H1 (cell line): ENCODE results near the gene ZC3H18. TPM values are rescaled to one million over a fixed set of nuclear protein-coding genes. Genes with fewer than 3 reads are reported as not detected.

ENCODE experiments used
- CTCF ChIA-PET: fragments of 300-600 bp; sonication (Branson Sonifier 250); formaldehyde crosslinking; loops from one replicate; lab custom pipeline; 2021; ENCODE audit not compliant: partially characterized antibody; lab: Charles Lee
- POLR2A ChIA-PET: fragments of 300-600 bp; sonication (Branson Sonifier 250); formaldehyde crosslinking; loops from one replicate; lab custom pipeline; 2021; ENCODE audit warnings: inconsistent platforms; ENCODE audit not compliant: partially characterized antibody; lab: Charles Lee
- DNase-seq, 2 experiments: peaks; one replicate each; pipeline versions ENCODE4 v3.0.0 to v3.0.0-alpha.2; 2010 to 2022; ENCODE audit warnings: low spot score in 2 of 2, low read depth in 1 of 2, mixed read lengths in 1 of 2
- FAIRE-seq: peaks from 2 replicates; lab custom pipeline; 2011; peaks lifted over from hg19 to GRCh38; lab: Jason Lieb, UNC
- H2AFZ ChIP-seq: 2 replicates; pipeline ENCODE4 v1.8.1; 2012; ENCODE audit warnings: low read length, inconsistent platforms
- H2AK5ac ChIP-seq: 2 replicates; pipeline ENCODE4 v1.6.1; 2013; ENCODE audit warnings: low read depth, low read length
- H2BK120ac ChIP-seq: replicated peaks from 2 replicates; pipeline ENCODE3; 2013; ENCODE audit warnings: low read depth, low read length, inconsistent platforms
- H2BK12ac ChIP-seq: 2 replicates; pipeline ENCODE4 v1.6.1; 2013; ENCODE audit warnings: low read depth, low read length
- H2BK15ac ChIP-seq: 2 replicates; pipeline ENCODE4 v1.6.1; 2013; ENCODE audit warnings: low read length
- H2BK20ac ChIP-seq: 2 replicates; pipeline ENCODE4 v1.6.1; 2013; ENCODE audit warnings: low read length
- H2BK5ac ChIP-seq: 2 replicates; pipeline ENCODE4 v1.6.1; 2013; ENCODE audit warnings: low read depth, low read length
- H3K14ac ChIP-seq: 2 replicates; pipeline ENCODE4 v1.6.1; 2013; ENCODE audit warnings: inconsistent platforms; ENCODE audit not compliant: insufficient read length
- H3K18ac ChIP-seq: 2 replicates; pipeline ENCODE4 v1.6.1; 2013; ENCODE audit warnings: low read length; ENCODE audit errors: extremely low read depth
- H3K23ac ChIP-seq: 2 replicates; pipeline ENCODE4 v1.6.1; 2013; ENCODE audit warnings: inconsistent platforms; ENCODE audit not compliant: insufficient read length
- H3K23me2 ChIP-seq: 2 replicates; pipeline ENCODE4 v1.6.1; 2013; ENCODE audit warnings: low read depth, low read length
- H3K27ac ChIP-seq: 2 replicates; pipeline ENCODE4 v1.6.1; 2011; ENCODE audit warnings: low read depth, low read length, inconsistent platforms
- H3K27me3 ChIP-seq, 4 experiments: replicated peaks in 1 of 4; 1 replicate in 1 of 4; 2 replicates in 3 of 4; pipeline versions ENCODE4 v1.6.1 to v1.8.1; 2011 to 2013; ENCODE audit warnings: low read length in 3 of 4, mild to moderate bottlenecking in 3 of 4, inconsistent platforms in 2 of 4, mixed read lengths in 2 of 4, moderate library complexity in 1 of 4; ENCODE audit not compliant: control insufficient read depth in 3 of 4, insufficient read depth in 3 of 4; ENCODE audit errors: extremely low read depth in 1 of 4
- H3K36me3 ChIP-seq, 4 experiments: 2 replicates each; pipeline versions ENCODE4 v1.6.1 to v1.8.1; 2011 to 2013; ENCODE audit warnings: mild to moderate bottlenecking in 4 of 4, low read length in 3 of 4, moderate library complexity in 2 of 4, control low read depth in 1 of 4, inconsistent platforms in 1 of 4; ENCODE audit not compliant: insufficient read depth in 4 of 4, control insufficient read depth in 2 of 4
- H3K4ac ChIP-seq: replicated peaks from 2 replicates; pipeline ENCODE3; 2013; ENCODE audit warnings: low read length, low read depth, mixed read lengths, inconsistent platforms; ENCODE audit not compliant: insufficient read length
- H3K4me1 ChIP-seq, 4 experiments: replicated peaks in 1 of 4; 1 replicate in 1 of 4; 2 replicates in 3 of 4; pipeline versions ENCODE4 v1.6.1 to v1.8.1; 2011 to 2013; ENCODE audit warnings: low read length in 3 of 4, inconsistent platforms in 2 of 4, mixed read lengths in 1 of 4; ENCODE audit not compliant: insufficient read depth in 4 of 4, control insufficient read depth in 3 of 4
- H3K4me2 ChIP-seq, 2 experiments: 2 replicates each; pipeline versions ENCODE4 v1.6.1 to v1.8.1; 2011 to 2013; ENCODE audit warnings: low read depth in 2 of 2, low read length in 2 of 2, control low read depth in 1 of 2, inconsistent platforms in 1 of 2, mild to moderate bottlenecking in 1 of 2; ENCODE audit not compliant: insufficient read depth in 1 of 2
- H3K4me3 ChIP-seq, 4 experiments: fragments of 200-600, 300-600 bp in 1 of 4; sonication (generic), shearing (Covaris generic), sonication (Bioruptor Twin) in 1 of 4; 2 replicates each; pipeline versions ENCODE4 v1.5.1 to v1.8.1; 2011 to 2016; ENCODE audit warnings: low read length in 4 of 4, low read depth in 3 of 4, control low read depth in 2 of 4, inconsistent platforms in 2 of 4, mild to moderate bottlenecking in 2 of 4, mixed read lengths in 1 of 4, moderate library complexity in 1 of 4; ENCODE audit not compliant: insufficient read depth in 2 of 4; ENCODE audit errors: extremely low read depth in 1 of 4
- H3K56ac ChIP-seq: replicated peaks from 2 replicates; pipeline ENCODE3; 2013; ENCODE audit warnings: low read depth, mild to moderate bottlenecking, mixed read lengths, low read length, inconsistent platforms; ENCODE audit not compliant: insufficient read length
- H3K79me1 ChIP-seq: 2 replicates; pipeline ENCODE4 v1.6.1; 2013; ENCODE audit warnings: low read depth, low read length, control low read depth
- H3K79me2 ChIP-seq, 2 experiments: 2 replicates each; pipeline versions ENCODE4 v1.6.1 to v1.8.1; 2012 to 2013; ENCODE audit warnings: low read length in 2 of 2, mild to moderate bottlenecking in 2 of 2, inconsistent platforms in 1 of 2; ENCODE audit not compliant: insufficient read depth in 2 of 2, control insufficient read depth in 1 of 2
- H3K9ac ChIP-seq, 4 experiments: replicated peaks in 1 of 4; 1 replicate in 1 of 4; 2 replicates in 3 of 4; pipeline versions ENCODE4 v1.6.1 to v1.8.1; 2011 to 2013; ENCODE audit warnings: low read depth in 3 of 4, low read length in 3 of 4, control low read depth in 2 of 4, mild to moderate bottlenecking in 2 of 4, moderate library complexity in 2 of 4, inconsistent platforms in 1 of 4; ENCODE audit errors: extremely low read depth in 1 of 4
- H3K9me3 ChIP-seq, 2 experiments: 2 replicates each; pipeline versions ENCODE4 v1.6.1 to v1.8.1; 2012 to 2013; ENCODE audit warnings: mild to moderate bottlenecking in 2 of 2, moderate library complexity in 2 of 2, control low read depth in 1 of 2, inconsistent platforms in 1 of 2, low read depth in 1 of 2, low read length in 1 of 2, mixed read lengths in 1 of 2; ENCODE audit not compliant: insufficient read depth in 2 of 2
- H4K20me1 ChIP-seq, 2 experiments: replicated peaks in 1 of 2; 2 replicates each; pipeline versions ENCODE3 to v1.8.1; 2011 to 2013; ENCODE audit warnings: inconsistent platforms in 2 of 2, low read length in 2 of 2, mild to moderate bottlenecking in 1 of 2; ENCODE audit not compliant: insufficient read depth in 2 of 2, control insufficient read depth in 1 of 2
- H4K5ac ChIP-seq: 2 replicates; pipeline ENCODE4 v1.6.1; 2013; ENCODE audit warnings: low read length, low read depth, mixed read lengths, inconsistent platforms; ENCODE audit not compliant: insufficient read length
- H4K8ac ChIP-seq: 2 replicates; pipeline ENCODE4 v1.8.0; 2013; ENCODE audit warnings: mild to moderate bottlenecking, moderate library complexity, low read length, inconsistent platforms; ENCODE audit not compliant: insufficient read depth; ENCODE audit errors: extremely low read depth
- H4K91ac ChIP-seq: replicated peaks from 2 replicates; pipeline ENCODE3; 2013; ENCODE audit warnings: low read length, mixed read lengths, inconsistent platforms; ENCODE audit not compliant: insufficient read length
- ATF2 ChIP-seq: IDR thresholded peaks from 2 replicates; pipeline ENCODE4 v1.6.1; 2012; ENCODE audit warnings: low read length, inconsistent platforms
- CEBPB ChIP-seq: IDR thresholded peaks from 2 replicates; pipeline ENCODE4 v1.6.1; 2012; ENCODE audit warnings: low read depth, low read length
- CHD1 ChIP-seq: IDR thresholded peaks from 2 replicates; pipeline ENCODE4 v1.6.1; 2012; ENCODE audit warnings: low read depth, low read length, improper control_type of control experiment
- GABPA ChIP-seq: IDR thresholded peaks from 2 replicates; pipeline ENCODE4 v1.6.1; 2011; ENCODE audit warnings: mild to moderate bottlenecking, low read length, moderate library complexity, borderline replicate concordance; ENCODE audit not compliant: insufficient read depth
- KDM4A ChIP-seq: IDR thresholded peaks from one replicate; pipeline ENCODE4 v1.7.1; 2012; ENCODE audit warnings: low read depth, mild to moderate bottlenecking, moderate library complexity, low read length, inconsistent platforms; ENCODE audit not compliant: severe bottlenecking
- KDM5A ChIP-seq: fragments of 200-600 bp; IDR thresholded peaks from 2 replicates; pipeline ENCODE4 v1.7.1; 2012; ENCODE audit warnings: mild to moderate bottlenecking, low read length, inconsistent platforms, mixed read lengths
- RBBP5 ChIP-seq: IDR thresholded peaks from 2 replicates; pipeline ENCODE4 v1.7.1; 2012; ENCODE audit warnings: low read depth, mild to moderate bottlenecking, inconsistent platforms, low read length, moderate library complexity, borderline replicate concordance
- RFX5 ChIP-seq: IDR thresholded peaks from 2 replicates; pipeline ENCODE4 v1.6.1; 2011; ENCODE audit warnings: low read depth, low read length, improper control_type of control experiment, borderline replicate concordance
- RNF2 ChIP-seq: fragments of 200-900, 300-1000 bp; sonication (generic); IDR thresholded peaks from 2 replicates; pipeline ENCODE4 v1.7.1; 2016; ENCODE audit warnings: borderline replicate concordance, low read depth, mild to moderate bottlenecking, antibody characterized with exemption, low read length; ENCODE audit not compliant: poor library complexity, severe bottlenecking; ENCODE audit errors: missing control alignments
- SIN3A ChIP-seq, 2 experiments: IDR thresholded peaks in 1 of 2; conservative IDR thresholded peaks in 1 of 2; 2 replicates each; pipeline ENCODE4 v1.6.1; 2011 to 2012; ENCODE audit warnings: low read length in 2 of 2, improper control_type of control experiment in 1 of 2, low read depth in 1 of 2, mild to moderate bottlenecking in 1 of 2
- WGBS, 2 experiments: shearing (Covaris generic) in 1 of 2; methylation state at CpG; one replicate each; pipeline versions ENCODE4 v1.1.6 to v1.1.7; 2013 to 2015; ENCODE audit warnings: low lambda C conversion rate in 2 of 2, mixed read lengths in 2 of 2, inconsistent platforms in 1 of 2, low coverage in 1 of 2, missing lambda C conversion rate in 1 of 2; ENCODE audit not compliant: insufficient replicate concordance in 2 of 2, insufficient coverage in 1 of 2, insufficient read length in 1 of 2; ENCODE audit errors: extremely low coverage in 1 of 2, missing lambda C conversion rate in 1 of 2; 5-methylcytosine and 5-hydroxymethylcytosine counted together
- polyA plus RNA-seq, 7 experiments: library from polyadenylated mRNA; depleted of rRNA in 3 of 7; stranded (reverse) in 5 of 7; unstranded in 2 of 7; fragments of >200 nt in 5 of 7; fragments of 200-250 nt in 2 of 7; gene quantifications; 1 replicate in 5 of 7; 2 replicates in 1 of 7; 4 replicates in 1 of 7; pipeline versions ENCODE4 v1.2.1 to v1.2.3, GENCODE V29; 2011 to 2013; ENCODE audit warnings: missing spikeins in 2 of 7, mixed read lengths in 2 of 7
- total RNA-seq: library from RNA; stranded (reverse); fragmentation: NEBNext Ultra II Directional; extraction: Animal tissue kit (Norgen Biotek cat#: 25700); gene quantifications from 2 replicates; pipeline ENCODE4 v1.2.1, GENCODE V29; 2021

Gene ZC3H18
- total and polyA plus RNA-seq, 2 of the 8 experiments (the other 6 are each of a cell fraction or from before 2014, with no cell fraction given): 12.1 to 73.2 TPM

- FAIRE-seq (no peak), DNase-seq (no peak)
- Histone ChIP-seq H3K9me3 (no peaks in the 10 kb centered on the region), H3K27ac (no peak overlapping the region), H2AK5ac (no peak overlapping the region), H3K56ac (no peak overlapping the region), H3K9ac (no peak overlapping the region), H3K79me2 (peaks cover 5 to 50% of the 10 kb centered on the region in 2 experiments; a peak in 3 of 4 replicates), H3K27me3 (no peaks in the 10 kb centered on the region), H2AFZ (no peak overlapping the region), H4K8ac (no peak overlapping the region), H3K36me3 (peaks cover 19 to 35% (median 33%) of the 10 kb centered on the region in 4 experiments), H3K4me3 (no peak overlapping the region), H4K5ac (no peak overlapping the region), H3K4ac (no peak overlapping the region), H2BK120ac (no peak overlapping the region), H4K20me1 (peaks cover 20 to 34% of the 10 kb centered on the region in 2 experiments), H4K91ac (no peak overlapping the region), H3K4me1 (no peaks in the 10 kb centered on the region), H2BK15ac (no peak overlapping the region), H2BK5ac (peak overlapping the region; percentile 44; the same call in 1 of the 2 replicates), H3K14ac (no peak overlapping the region), H3K23me2 (no peaks in the 10 kb centered on the region), H3K23ac (no peak overlapping the region), H3K79me1 (peaks cover 9% of the 10 kb centered on the region; the same call in 1 of the 2 replicates), H2BK12ac (no peak overlapping the region), H3K18ac (no peak overlapping the region), H3K4me2 (no peak overlapping the region), H2BK20ac (no peak overlapping the region)
- WGBS, 2 experiments: 92% methylated on average over 13 of the region's 13 CpGs; no CpG with 5 or more reads in 1 of the 2 experiments
- POLR2A ChIA-PET: interaction anchor here (0.6 to 1.5 kb wide), 2 partner anchors 9 to 215 kb away, joined by 3 read pairs; no protein-coding TSS in a partner anchor
- CTCF ChIA-PET: interaction anchor here (1.0 to 1.2 kb wide), 5 partner anchors 8 to 46 kb away, joined by 3 to 4 read pairs (median 3); no protein-coding TSS in a partner anchor
- TF ChIP-seq ATF2 (no peak), CHD1 (no peak), KDM5A (no peak), CEBPB (no peak), RFX5 (no peak), RBBP5 (no peak), RNF2 (no peak), SIN3A (conservative IDR thresholded peaks at IDR 0.05 in 1 of 2, IDR thresholded peaks at IDR 0.05 in 1 of 2; ENCODE audit: low read depth in 1 of 2, low read length in 2 of 2) (no peak), GABPA (no peak), KDM4A (no peak)
Observed at GRCh38 chr16:88585927-88586581, 15.9 kb downstream of the ZC3H18 start.
